Ishikawa (cell line): Measurements from ENCODE around the gene GPANK1.

ENCODE experiments used
- CEBPB ChIP-seq: IDR thresholded peaks from 2 replicates; pipeline ENCODE4 v1.6.1; 2012
- CREB1 ChIP-seq: IDR thresholded peaks from 2 replicates; pipeline ENCODE4 v1.6.1; 2012; ENCODE audit warnings: low read depth
- EGR1 ChIP-seq: IDR thresholded peaks from 2 replicates; pipeline ENCODE4 v1.6.1; 2012
- EP300 ChIP-seq: IDR thresholded peaks from 2 replicates; pipeline ENCODE4 v1.6.1; 2012; ENCODE audit warnings: borderline replicate concordance
- FOXM1 ChIP-seq: IDR thresholded peaks from 2 replicates; pipeline ENCODE4 v1.6.1; 2012; ENCODE audit warnings: low read depth, borderline replicate concordance
- MAX ChIP-seq: IDR thresholded peaks from 2 replicates; pipeline ENCODE4 v1.6.1; 2012
- NFIC ChIP-seq: IDR thresholded peaks from 2 replicates; pipeline ENCODE4 v1.6.1; 2012
- RAD21 ChIP-seq: IDR thresholded peaks from 2 replicates; pipeline ENCODE4 v1.6.1; 2012; ENCODE audit warnings: low read depth
- REST ChIP-seq: IDR thresholded peaks from 2 replicates; pipeline ENCODE4 v1.6.1; 2012; ENCODE audit warnings: low read depth, mild to moderate bottlenecking
- TAF1 ChIP-seq: IDR thresholded peaks from 2 replicates; pipeline ENCODE4 v1.6.1; 2012; ENCODE audit warnings: low read depth, mild to moderate bottlenecking
- TCF12 ChIP-seq: IDR thresholded peaks from 2 replicates; pipeline ENCODE4 v1.6.1; 2012; ENCODE audit warnings: low read depth
- TEAD4 ChIP-seq: IDR thresholded peaks from 2 replicates; pipeline ENCODE4 v1.6.1; 2012
- YY1 ChIP-seq: IDR thresholded peaks from 2 replicates; pipeline ENCODE4 v1.6.1; 2012; ENCODE audit warnings: low read depth
- TF ChIP-seq, protein P1 (sequence below): IDR thresholded peaks from 2 replicates; pipeline ENCODE4 v1.6.1; 2012

DNA sequence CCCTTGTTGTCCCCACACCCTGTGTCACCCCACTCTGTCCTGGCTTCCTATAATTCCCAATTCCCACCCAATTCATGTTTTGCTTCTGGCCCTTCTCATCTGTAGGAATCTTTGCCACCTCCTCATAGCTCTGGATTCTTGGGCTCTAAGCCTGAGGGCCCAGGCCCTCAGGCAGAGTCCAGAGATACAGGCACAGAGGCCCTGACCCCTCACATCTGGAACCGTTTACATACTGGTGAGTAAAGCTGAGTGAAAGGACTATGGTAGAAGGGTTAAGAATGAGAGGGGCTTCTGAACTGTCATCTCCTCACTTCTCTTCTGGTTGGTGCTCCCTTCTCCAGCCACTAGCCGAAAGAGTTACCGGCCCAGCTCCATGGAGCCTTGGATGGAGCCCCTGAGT lies 30.7 kb downstream of the GPANK1 start:
- no peak for TF ChIP-seq TEAD4
- TF ChIP-seq YY1 = no peak
- no peak for TF ChIP-seq RAD21
- TF ChIP-seq CREB1 = no peak
- TF ChIP-seq REST = no peak
- no peak for TF ChIP-seq MAX
- TF ChIP-seq TAF1 = no peak
- TF ChIP-seq EP300 = no peak
- no peak for TF ChIP-seq TCF12
- TF ChIP-seq CEBPB = no peak
- no peak for TF ChIP-seq EGR1
- no peak for TF ChIP-seq NFIC
- TF ChIP-seq FOXM1 = no peak
- TF ChIP-seq, protein P1, sequence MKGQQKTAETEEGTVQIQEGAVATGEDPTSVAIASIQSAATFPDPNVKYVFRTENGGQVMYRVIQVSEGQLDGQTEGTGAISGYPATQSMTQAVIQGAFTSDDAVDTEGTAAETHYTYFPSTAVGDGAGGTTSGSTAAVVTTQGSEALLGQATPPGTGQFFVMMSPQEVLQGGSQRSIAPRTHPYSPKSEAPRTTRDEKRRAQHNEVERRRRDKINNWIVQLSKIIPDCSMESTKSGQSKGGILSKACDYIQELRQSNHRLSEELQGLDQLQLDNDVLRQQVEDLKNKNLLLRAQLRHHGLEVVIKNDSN = no peak
